ENCODE measurements around the gene NOC2L. TPM values are rescaled to one million over a fixed set of nuclear protein-coding genes. Genes with fewer than 3 reads are reported as not detected.

NOC2L gene
- total RNA-seq, 2 experiments from 2014 or later = 68.9 to 103 TPM

GRCh38 chr1:985126-985525 is 26.1 kb upstream of the NOC2L start:
- no peak for ATAC-seq
- Mint-ChIP-seq H3K27ac (no peak overlapping the region), H3K4me3 (no peak overlapping the region), H3K27me3 (peaks cover 54% of the 10 kb centered on the region), H3K36me3 (no peaks in the 10 kb centered on the region), H3K4me1 (no peaks in the 10 kb centered on the region), H3K9me3 (ENCODE audit: low read depth) (no peaks in the 10 kb centered on the region)
- CTCF ChIA-PET = interaction anchor here (0.8 to 6.9 kb wide), 12 partner anchors 9 to 307 kb away, joined by 3 to 73 read pairs (median 5); partner anchors contain the start of genes HES4, ISG15 and PLEKHN1
- no peak for DNase-seq

GRCh38 chr1:984476-984814 is 25.4 kb upstream of the NOC2L start:
- H3K9me3 Mint-ChIP-seq (ENCODE audit: low read depth) = no peaks in the 10 kb centered on the region
- CTCF ChIA-PET = interaction anchor here (0.6 to 6.9 kb wide), 21 partner anchors 8 to 307 kb away, joined by 3 to 73 read pairs (median 5); partner anchors contain the start of genes AGRN, C1orf159, HES4 and ISG15
- H3K27ac Mint-ChIP-seq = no peak overlapping the region

GRCh38 chr1:983798-984475 is 24.9 kb upstream of the NOC2L start:
- H3K27me3 Mint-ChIP-seq = peaks cover 43% of the 10 kb centered on the region
- no peaks in the 10 kb centered on the region for H3K4me1 Mint-ChIP-seq
- CTCF ChIA-PET = interaction anchor here (0.6 to 6.9 kb wide), 24 partner anchors 8 to 308 kb away, joined by 3 to 73 read pairs (median 5); partner anchors contain the start of genes AGRN, C1orf159, HES4 and ISG15
- H3K36me3 Mint-ChIP-seq = no peaks in the 10 kb centered on the region
- DNase-seq = peak; percentile 69
- H3K27ac Mint-ChIP-seq = no peak overlapping the region
- no peaks in the 10 kb centered on the region for H3K9me3 Mint-ChIP-seq (ENCODE audit: low read depth)
- peak; percentile 74 for ATAC-seq
- H3K4me3 Mint-ChIP-seq = no peak overlapping the region

More at GRCh38 chr1:984476-984814, 25.4 kb upstream of the NOC2L start:
- DNase-seq (no peak), ATAC-seq (no peak)
- Mint-ChIP-seq H3K36me3 (no peaks in the 10 kb centered on the region), H3K4me3 (no peak overlapping the region), H3K4me1 (no peaks in the 10 kb centered on the region), H3K27me3 (peaks cover 48% of the 10 kb centered on the region)

GRCh38 chr1:982765-983436 is 23.8 kb upstream of the NOC2L start:
- peaks cover 3% of the 10 kb centered on the region for H3K4me1 Mint-ChIP-seq
- ATAC-seq (no peak), DNase-seq (no peak)
- H3K4me3 Mint-ChIP-seq = no peak overlapping the region
- H3K36me3 Mint-ChIP-seq = no peaks in the 10 kb centered on the region
- H3K9me3 Mint-ChIP-seq (ENCODE audit: low read depth) = no peaks in the 10 kb centered on the region
- peaks cover 33% of the 10 kb centered on the region for H3K27me3 Mint-ChIP-seq
- CTCF ChIA-PET = interaction anchor here (0.9 to 6.9 kb wide), 14 partner anchors 9 to 139 kb away, joined by 3 to 73 read pairs (median 7); partner anchors contain the start of genes AGRN, HES4, ISG15 and PLEKHN1
- H3K27ac Mint-ChIP-seq = no peak overlapping the region

- DNase-seq = no peak
- Mint-ChIP-seq H3K36me3 (no peaks in the 10 kb centered on the region), H3K9me3 (ENCODE audit: low read depth) (no peaks in the 10 kb centered on the region), H3K27me3 (peaks cover 30% of the 10 kb centered on the region), H3K4me1 (peaks cover 3% of the 10 kb centered on the region), H3K4me3 (no peak within 1 kb of the TSS), H3K27ac (no peak within 1 kb of the TSS)
- CTCF ChIA-PET = interaction anchor here (1.0 to 6.9 kb wide), 8 partner anchors 13 to 82 kb away, joined by 3 to 73 read pairs (median 8); partner anchors contain the start of genes AGRN, HES4 and ISG15
- ATAC-seq = no peak
These were observed 23.0 kb upstream of the NOC2L start, which contains the start of gene PERM1 for GRCh38 chr1:981955-982558. TSS of gene PERM1 (minus strand) at chr1:982093. CDS start at chr1:981029, 1,064 bp downstream.

GRCh38 chr1:981491-981954 is 22.5 kb upstream of the NOC2L start:
- Mint-ChIP-seq H3K36me3 (no peaks in the 10 kb centered on the region), H3K4me1 (peaks cover 3% of the 10 kb centered on the region), H3K27ac (no peak overlapping the region), H3K4me3 (no peak overlapping the region), H3K27me3 (peaks cover 27% of the 10 kb centered on the region), H3K9me3 (ENCODE audit: low read depth) (no peaks in the 10 kb centered on the region)
- no peak for DNase-seq
- CTCF ChIA-PET = interaction anchor here (0.9 to 6.9 kb wide), 5 partner anchors 10 to 83 kb away, joined by 3 to 73 read pairs (median 4); partner anchors contain the start of gene HES4
- ATAC-seq = no peak

DNA sequence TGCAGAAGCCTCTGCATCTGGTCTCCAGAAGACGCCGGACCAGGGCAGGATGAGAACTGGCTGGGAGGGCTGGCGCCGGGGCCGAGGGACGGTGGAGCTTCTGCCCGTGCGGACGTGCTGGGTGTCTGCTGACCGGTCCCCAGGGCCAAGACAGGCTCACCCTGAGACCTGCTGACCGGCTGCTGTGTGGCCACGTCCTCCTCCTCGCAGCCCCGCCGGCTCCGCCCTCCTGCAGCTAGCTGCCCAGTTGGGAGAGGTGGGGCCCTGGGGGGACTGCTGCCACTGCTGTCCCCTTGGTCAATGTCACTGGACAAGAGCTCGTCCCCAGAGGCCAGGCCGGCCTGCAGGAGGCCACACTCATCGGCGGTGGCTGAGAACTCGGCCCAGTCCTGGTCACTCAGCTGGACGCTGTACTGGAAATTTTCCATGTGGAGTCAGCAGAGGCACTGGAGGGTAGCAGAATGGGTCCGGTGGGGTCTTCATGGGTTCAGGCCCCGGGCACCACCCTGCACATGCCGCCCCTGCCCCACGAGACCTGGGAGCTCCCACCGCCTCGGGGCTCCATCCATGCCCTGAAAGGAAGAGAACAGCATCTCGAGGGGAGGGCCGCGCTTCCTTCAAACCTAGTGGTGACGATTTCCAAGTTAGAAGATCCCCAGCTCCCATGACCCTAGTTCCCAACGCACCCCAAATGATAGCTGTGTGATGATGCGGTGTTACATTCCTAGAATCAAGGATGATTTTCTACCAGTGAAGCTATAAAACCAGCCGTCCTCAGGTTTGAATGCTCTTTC is 21.7 kb upstream of the NOC2L start:
- Mint-ChIP-seq H3K4me1 (peaks cover 4% of the 10 kb centered on the region), H3K27me3 (peaks cover 20% of the 10 kb centered on the region), H3K27ac (no peak overlapping the region), H3K36me3 (no peaks in the 10 kb centered on the region), H3K4me3 (no peak overlapping the region), H3K9me3 (ENCODE audit: low read depth) (no peaks in the 10 kb centered on the region)
- no peak for ATAC-seq
- CTCF ChIA-PET = interaction anchor here (0.8 to 6.9 kb wide), 6 partner anchors 10 to 83 kb away, joined by 3 to 73 read pairs (median 4); partner anchors contain the start of gene HES4
- DNase-seq = no peak

GRCh38 chr1:980137-980571 is 21.1 kb upstream of the NOC2L start:
- H3K4me1 Mint-ChIP-seq = peaks cover 6% of the 10 kb centered on the region
- no peak overlapping the region for H3K4me3 Mint-ChIP-seq
- no peak overlapping the region for H3K27ac Mint-ChIP-seq
- CTCF ChIA-PET = interaction anchor here (0.8 to 6.9 kb wide), 3 partner anchors 21 to 84 kb away, joined by 3 to 73 read pairs (median 64); partner anchors contain the start of gene HES4
- no peaks in the 10 kb centered on the region for H3K36me3 Mint-ChIP-seq
- no peaks in the 10 kb centered on the region for H3K9me3 Mint-ChIP-seq (ENCODE audit: low read depth)
- DNase-seq (no peak), ATAC-seq (no peak)
- H3K27me3 Mint-ChIP-seq = peaks cover 18% of the 10 kb centered on the region

GRCh38 chr1:979744-980072 is 20.7 kb upstream of the NOC2L start:
- Mint-ChIP-seq H3K9me3 (ENCODE audit: low read depth) (no peaks in the 10 kb centered on the region), H3K4me3 (no peak overlapping the region), H3K27me3 (peaks cover 16% of the 10 kb centered on the region), H3K4me1 (peaks cover 6% of the 10 kb centered on the region), H3K27ac (no peak overlapping the region), H3K36me3 (no peaks in the 10 kb centered on the region)
- ATAC-seq (no peak), DNase-seq (no peak)
- CTCF ChIA-PET = interaction anchor here (6.9 kb wide), 1 partner anchor 85 kb away, joined by 64 read pairs; no protein-coding TSS in a partner anchor

DNA sequence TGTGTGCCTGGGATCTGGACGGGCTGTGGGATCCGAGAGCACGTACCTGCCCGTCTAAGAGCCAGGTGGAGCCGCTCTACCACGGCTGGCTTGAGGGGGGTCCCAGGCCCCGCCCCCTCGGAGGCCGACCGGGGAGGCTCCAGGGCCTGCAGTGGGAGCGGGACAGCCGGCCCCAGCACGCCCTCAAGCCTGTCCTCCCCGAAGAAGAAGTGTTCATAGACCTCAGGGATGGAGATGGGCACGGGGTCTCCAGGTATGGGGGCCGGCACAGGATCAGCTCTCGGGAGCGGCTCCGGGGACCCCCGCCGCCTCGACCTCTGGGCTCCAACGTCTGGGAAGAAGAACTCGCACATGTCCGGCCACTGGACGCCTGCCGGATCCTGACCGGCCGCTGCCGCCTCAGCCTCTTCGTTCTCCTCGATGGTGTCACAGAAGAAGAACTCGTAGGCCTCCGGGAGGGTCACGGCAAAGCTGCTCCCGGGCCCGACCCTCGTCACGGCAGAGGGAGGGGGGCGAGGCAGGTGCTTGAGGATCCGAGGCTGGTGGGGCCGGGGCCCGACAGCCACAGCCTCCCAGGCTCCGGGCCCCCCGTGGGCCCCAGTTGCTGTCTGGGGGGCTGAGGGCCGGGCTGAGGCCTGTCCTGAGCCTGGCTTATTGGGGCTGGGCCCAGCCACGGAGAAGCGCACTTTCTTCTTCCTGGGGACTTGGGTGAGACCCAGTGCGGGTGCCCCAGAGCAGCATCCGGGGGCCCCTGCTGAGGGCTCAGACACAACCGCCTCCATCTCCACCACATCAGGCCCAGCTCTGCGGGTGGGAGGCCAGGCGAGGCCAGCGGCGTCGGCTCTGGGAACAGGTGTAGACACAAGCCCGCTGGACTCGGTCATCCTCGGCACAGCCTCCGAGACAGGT is 20.0 kb upstream of the NOC2L start:
- DNase-seq = no peak
- Mint-ChIP-seq H3K36me3 (no peaks in the 10 kb centered on the region), H3K4me1 (peaks cover 6% of the 10 kb centered on the region), H3K4me3 (no peak overlapping the region), H3K9me3 (ENCODE audit: low read depth) (no peaks in the 10 kb centered on the region), H3K27me3 (peaks cover 16% of the 10 kb centered on the region), H3K27ac (no peak overlapping the region)
- CTCF ChIA-PET = interaction anchor here (6.9 kb wide), 1 partner anchor 85 kb away, joined by 64 read pairs; no protein-coding TSS in a partner anchor
- no peak for ATAC-seq

DNA sequence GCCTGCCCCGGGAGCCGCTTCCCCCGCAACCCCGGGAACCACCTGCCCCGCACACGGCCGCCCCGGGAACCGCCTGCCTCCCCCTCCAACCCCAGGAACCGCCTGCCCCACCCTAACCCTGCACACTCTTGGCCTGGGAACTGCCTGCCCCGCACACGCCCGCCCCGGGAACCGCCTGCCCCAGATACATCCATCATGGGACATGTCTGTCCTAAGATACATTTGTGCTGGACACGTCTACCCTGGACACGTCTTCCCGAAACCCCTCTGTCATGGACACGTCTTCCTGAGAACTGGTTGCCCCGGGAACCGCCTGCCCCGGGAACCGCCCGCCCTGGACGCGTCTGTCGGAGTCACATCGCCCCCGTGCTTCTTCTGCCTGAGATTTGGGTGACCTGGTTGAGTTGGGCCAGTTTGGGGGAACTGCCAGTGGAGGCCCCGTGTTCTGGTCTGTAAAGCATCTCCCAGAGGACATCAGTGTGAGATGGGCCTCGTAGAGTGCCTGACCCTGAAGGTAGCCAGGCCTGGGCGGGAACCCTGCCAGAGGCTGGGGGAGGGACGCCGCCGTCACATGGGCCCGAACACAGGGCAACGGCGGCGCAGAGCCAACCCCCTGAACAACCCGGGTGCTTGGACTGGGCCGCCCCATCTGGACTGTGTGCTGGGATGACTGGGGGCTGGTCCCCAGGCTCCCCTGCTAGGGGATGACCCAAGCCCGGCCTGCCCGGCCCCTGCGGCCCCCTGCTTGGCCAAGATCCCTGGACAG is 19.2 kb upstream of the NOC2L start:
- H3K4me3 Mint-ChIP-seq = no peak overlapping the region
- peaks cover 6% of the 10 kb centered on the region for H3K4me1 Mint-ChIP-seq
- H3K27ac Mint-ChIP-seq = no peak overlapping the region
- CTCF ChIA-PET = no interaction called here
- DNase-seq (no peak), ATAC-seq (no peak)
- H3K9me3 Mint-ChIP-seq (ENCODE audit: low read depth) = no peaks in the 10 kb centered on the region
- peaks cover 13% of the 10 kb centered on the region for H3K27me3 Mint-ChIP-seq
- H3K36me3 Mint-ChIP-seq = no peaks in the 10 kb centered on the region

All from activated CD8-positive, alpha-beta memory T cell treated with anti-CD3 and anti-CD28 coated beads, Interleukin-2, amount 10 ng/mL, durations not matched to agents 7 days and 5 days (primary cell).